CD4-positive, alpha-beta T cell (primary cell): ENCODE measurements around the gene SH3BP5. TPM values are rescaled to one million over a fixed set of nuclear protein-coding genes. Genes with fewer than 3 reads are reported as not detected.

Experiments used
- ATAC-seq: fragments of 200-7000 bp; cut with Tn5 transposase; one replicate; pipeline ENCODE4 v1.10.0; 2022; ENCODE audit warnings: mild to moderate bottlenecking; ENCODE audit not compliant: poor library complexity
- CTCF ChIA-PET: fragments of 350-600 bp; sonication (Branson Sonifier 250); formaldehyde crosslinking; loops from one replicate; lab custom pipeline; 2021; ENCODE audit warnings: antibody characterized with exemption, inconsistent platforms; lab: Charles Lee
- POLR2A ChIA-PET: fragments of 350-600 bp; sonication (Branson Sonifier 250); formaldehyde crosslinking; loops from one replicate; lab custom pipeline; 2021; ENCODE audit warnings: antibody characterized with exemption, inconsistent platforms; lab: Charles Lee
- DNase-seq, 14 experiments: peaks; one replicate each; pipeline ENCODE4 v3.0.0-alpha.2; 2013 to 2020; ENCODE audit warnings: mixed read lengths in 2 of 14
- H3K27ac ChIP-seq, 2 donors: one replicate each; pipeline versions ENCODE4 v1.5.1 to v1.7.0; 2013; ENCODE audit warnings: low read length in 2 of 2, low read depth in 1 of 2, mild to moderate bottlenecking in 1 of 2
- H3K27me3 ChIP-seq, 2 experiments: 1 replicate in 1 of 2; 2 replicates in 1 of 2; pipeline versions ENCODE4 v1.6.1 to v1.7.0; 2013; ENCODE audit warnings: low read length in 2 of 2, control low read depth in 1 of 2, mild to moderate bottlenecking in 1 of 2, moderate library complexity in 1 of 2; ENCODE audit not compliant: insufficient read depth in 2 of 2, control insufficient read depth in 1 of 2
- H3K36me3 ChIP-seq: one replicate; pipeline ENCODE4 v1.6.1; 2013; ENCODE audit warnings: low read length, control low read depth; ENCODE audit not compliant: insufficient read depth
- H3K4me1 ChIP-seq: one replicate; pipeline ENCODE4 v1.6.1; 2013; ENCODE audit warnings: low read length, control low read depth; ENCODE audit not compliant: insufficient read depth
- H3K4me3 ChIP-seq: one replicate; pipeline ENCODE4 v1.5.1; 2013; ENCODE audit warnings: mild to moderate bottlenecking, low read length, moderate library complexity
- H3K9me3 ChIP-seq, 2 experiments: 1 replicate in 1 of 2; 2 replicates in 1 of 2; pipeline versions ENCODE4 v1.6.1 to v1.7.0; 2013; ENCODE audit warnings: low read length in 2 of 2, mild to moderate bottlenecking in 2 of 2, control low read depth in 1 of 2, moderate library complexity in 1 of 2; ENCODE audit not compliant: control insufficient read depth in 1 of 2, insufficient read depth in 1 of 2
- H3K27ac Mint-ChIP-seq: one replicate; pipeline ENCODE4 v1.8.0; 2020; ENCODE audit warnings: mixed read lengths
- H3K27me3 Mint-ChIP-seq: one replicate; pipeline ENCODE4 v1.8.0; 2021; ENCODE audit warnings: mixed read lengths
- H3K36me3 Mint-ChIP-seq: one replicate; pipeline ENCODE4 v1.8.0; 2021; ENCODE audit warnings: low read depth, mixed read lengths
- H3K4me1 Mint-ChIP-seq: one replicate; pipeline ENCODE4 v1.8.0; 2021; ENCODE audit warnings: low read depth, mixed read lengths
- H3K4me3 Mint-ChIP-seq: one replicate; pipeline ENCODE4 v1.8.0; 2020; ENCODE audit warnings: mild to moderate bottlenecking, mixed read lengths
- H3K9me3 Mint-ChIP-seq: one replicate; pipeline ENCODE4 v1.8.0; 2020; ENCODE audit warnings: mixed read lengths
- intact Hi-C, 2 experiments: fragments of 100-400 bp; cut with DNase I in 1 of 2; cut with micrococcal nuclease in 1 of 2; formaldehyde crosslinking; loops; one replicate each; pipeline versions ENCODE4 v1.15.1 to v1.9.0; 2023 to 2025; cut with DNase I, micrococcal nuclease
- total RNA-seq, 174 experiments: library from RNA in 2 of 174; stranded (reverse) in 2 of 174; gene quantifications; one replicate each; pipeline ENCODE4 v1.2.3 and lab custom pipeline; 2021 to 2026
- TF ChIP-seq, protein P1 (sequence below): fragments of 200-600 bp; IDR thresholded peaks from one replicate; pipeline ENCODE4 v1.8.0; 2022; ENCODE audit warnings: antibody characterized with exemption, mild to moderate bottlenecking

Gene SH3BP5
- total RNA-seq, 2 experiments from 2014 or later: 16.8 to 17.7 TPM

GRCh38 chr3:15356176-15356575 is 23.8 kb upstream of the SH3BP5 start:
- Histone ChIP-seq H3K9me3 (peaks cover 0 to 9% of the 10 kb centered on the region in 2 experiments), H3K27ac (peak overlapping the region; percentile 61 to 68), H3K27me3 (no peaks in the 10 kb centered on the region), H3K4me1 (peaks cover 65% of the 10 kb centered on the region), H3K4me3 (no peak overlapping the region), H3K36me3 (no peaks in the 10 kb centered on the region)
- Mint-ChIP-seq H3K4me3 (peak overlapping the region; percentile 77), H3K36me3 (no peaks in the 10 kb centered on the region), H3K9me3 (no peaks in the 10 kb centered on the region), H3K4me1 (peaks cover 49% of the 10 kb centered on the region), H3K27ac (peak overlapping the region; percentile 82), H3K27me3 (no peaks in the 10 kb centered on the region)
- ChIA-PET POLR2A (interaction anchor here (1.2 kb wide), 1 partner anchor 56 kb away, joined by 4 read pairs; no protein-coding TSS in a partner anchor), CTCF (interaction anchor here (1.3 kb wide), 1 partner anchor 89 kb away, joined by 3 read pairs; no protein-coding TSS in a partner anchor)
- DNase-seq: no peak
- TF ChIP-seq, protein P1, sequence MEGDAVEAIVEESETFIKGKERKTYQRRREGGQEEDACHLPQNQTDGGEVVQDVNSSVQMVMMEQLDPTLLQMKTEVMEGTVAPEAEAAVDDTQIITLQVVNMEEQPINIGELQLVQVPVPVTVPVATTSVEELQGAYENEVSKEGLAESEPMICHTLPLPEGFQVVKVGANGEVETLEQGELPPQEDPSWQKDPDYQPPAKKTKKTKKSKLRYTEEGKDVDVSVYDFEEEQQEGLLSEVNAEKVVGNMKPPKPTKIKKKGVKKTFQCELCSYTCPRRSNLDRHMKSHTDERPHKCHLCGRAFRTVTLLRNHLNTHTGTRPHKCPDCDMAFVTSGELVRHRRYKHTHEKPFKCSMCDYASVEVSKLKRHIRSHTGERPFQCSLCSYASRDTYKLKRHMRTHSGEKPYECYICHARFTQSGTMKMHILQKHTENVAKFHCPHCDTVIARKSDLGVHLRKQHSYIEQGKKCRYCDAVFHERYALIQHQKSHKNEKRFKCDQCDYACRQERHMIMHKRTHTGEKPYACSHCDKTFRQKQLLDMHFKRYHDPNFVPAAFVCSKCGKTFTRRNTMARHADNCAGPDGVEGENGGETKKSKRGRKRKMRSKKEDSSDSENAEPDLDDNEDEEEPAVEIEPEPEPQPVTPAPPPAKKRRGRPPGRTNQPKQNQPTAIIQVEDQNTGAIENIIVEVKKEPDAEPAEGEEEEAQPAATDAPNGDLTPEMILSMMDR: no peak
- intact Hi-C loops: no loop called here
- ATAC-seq: no peak

DNA sequence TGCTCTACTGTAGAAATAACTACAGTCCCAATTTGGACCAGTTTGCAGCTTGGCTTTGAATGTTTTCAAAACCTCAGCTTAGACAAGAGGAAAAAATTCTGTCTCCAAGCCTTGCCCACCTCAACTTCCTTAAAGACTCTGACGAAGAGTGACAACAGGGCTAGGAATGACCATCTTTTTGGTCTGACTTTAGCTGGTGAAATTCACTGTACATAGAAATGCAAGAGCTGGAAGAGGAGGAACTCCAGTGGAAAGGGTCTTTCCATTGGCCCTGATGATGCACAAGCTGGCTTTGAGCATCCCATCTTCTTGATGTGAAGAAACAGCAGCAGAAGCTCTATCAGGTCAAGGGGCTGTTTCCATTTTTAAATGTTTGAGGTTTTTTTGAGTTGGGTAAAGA is 22.7 kb upstream of the SH3BP5 start:
- H3K4me1 Mint-ChIP-seq: peaks cover 45% of the 10 kb centered on the region
- no peaks in the 10 kb centered on the region for H3K36me3 ChIP-seq
- H3K4me1 ChIP-seq: peaks cover 67% of the 10 kb centered on the region
- CTCF ChIA-PET: interaction anchor here (0.8 to 2.2 kb wide), 4 partner anchors 9 to 87 kb away, joined by 3 to 9 read pairs (median 3); partner anchors contain the start of gene SH3BP5
- H3K27ac Mint-ChIP-seq: peak overlapping the region; percentile 82
- TF ChIP-seq, protein P1: no peak
- H3K27me3 ChIP-seq: no peaks in the 10 kb centered on the region
- POLR2A ChIA-PET: interaction anchor here (0.8 to 1.2 kb wide), 3 partner anchors 11 to 55 kb away, joined by 3 to 4 read pairs (median 3); partner anchors contain the start of gene SH3BP5
- H3K9me3 Mint-ChIP-seq: peaks cover 5% of the 10 kb centered on the region
- no peaks in the 10 kb centered on the region for H3K36me3 Mint-ChIP-seq
- DNase-seq (no peak), ATAC-seq (no peak)
- no peak overlapping the region for H3K27ac ChIP-seq
- H3K4me3 ChIP-seq: no peak overlapping the region
- intact Hi-C loops: no loop called here
- peaks cover 0 to 13% of the 10 kb centered on the region in 2 experiments for H3K9me3 ChIP-seq
- no peak overlapping the region for H3K4me3 Mint-ChIP-seq
- no peaks in the 10 kb centered on the region for H3K27me3 Mint-ChIP-seq

GRCh38 chr3:15354485-15354884 is 22.1 kb upstream of the SH3BP5 start:
- H3K36me3 Mint-ChIP-seq: no peaks in the 10 kb centered on the region
- Histone ChIP-seq H3K36me3 (no peaks in the 10 kb centered on the region), H3K27ac (no peak overlapping the region), H3K4me3 (no peak overlapping the region), H3K9me3 (peaks cover 0 to 13% of the 10 kb centered on the region in 2 experiments), H3K4me1 (peaks cover 65% of the 10 kb centered on the region), H3K27me3 (no peaks in the 10 kb centered on the region)
- no peak overlapping the region for H3K4me3 Mint-ChIP-seq
- H3K27ac Mint-ChIP-seq: no peak overlapping the region
- DNase-seq (no peak), ATAC-seq (no peak)
- ChIA-PET POLR2A (no interaction called here), CTCF (interaction anchor here (0.8 to 2.2 kb wide), 3 partner anchors 9 to 87 kb away, joined by 3 to 9 read pairs (median 3); partner anchors contain the start of gene SH3BP5)
- peaks cover 7% of the 10 kb centered on the region for H3K9me3 Mint-ChIP-seq
- H3K4me1 Mint-ChIP-seq: peaks cover 51% of the 10 kb centered on the region
- H3K27me3 Mint-ChIP-seq: no peaks in the 10 kb centered on the region
- TF ChIP-seq, protein P1: no peak
- intact Hi-C loops: no loop called here
